Stimulated activated CD4-positive, alpha-beta T cell treated with anti-CD3 and anti-CD28 coated beads, Interleukin-15, amount 100 ng/mL, for 24 hours (primary cell): ENCODE data around the gene APEX1.
A peak's percentile ranks its signal among the peaks of the same experiment; 100 is the strongest.
"Not testable (repeated sequence)": the region's sequence is repeated elsewhere in the genome, so short reads cannot be mapped to it uniquely, and the experiment has no call there.

Experiments
- DNase-seq: peaks from one replicate; pipeline ENCODE4 v3.0.0-alpha.2; 2020

The APEX1 gene

DNA sequence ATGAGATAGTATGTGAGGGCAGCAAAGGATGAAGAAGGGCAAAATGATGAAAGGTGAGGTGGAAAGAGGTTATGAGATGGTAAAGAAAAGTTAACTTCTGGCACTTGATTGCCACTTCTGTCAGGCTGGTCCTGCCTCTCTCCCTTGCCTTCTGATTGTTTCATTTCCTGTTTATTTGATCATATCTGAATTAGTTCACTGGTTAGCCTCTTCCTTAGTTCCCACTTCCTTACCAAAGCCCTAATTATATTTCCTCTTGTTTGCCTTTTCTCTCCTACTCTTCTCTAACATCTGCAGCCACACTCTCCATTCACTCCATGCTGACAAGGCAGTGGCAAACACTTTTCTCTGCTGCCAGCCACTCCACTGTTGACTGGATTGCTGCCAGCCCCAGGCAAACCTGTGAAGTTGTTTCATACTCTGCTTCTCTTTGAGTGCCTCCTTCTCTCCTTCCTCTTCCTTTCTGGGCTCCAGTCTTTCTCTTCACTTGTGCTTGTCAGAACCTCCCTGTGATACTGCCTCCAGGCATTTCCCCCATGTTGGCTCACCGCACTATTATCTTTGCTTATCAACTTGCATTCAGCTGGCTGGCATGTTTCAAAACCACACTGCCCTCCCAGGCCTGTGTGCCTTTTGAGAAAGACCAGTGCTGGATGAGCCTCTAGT is 22.3 kb downstream of the APEX1 start:
- no peak for DNase-seq

DNA sequence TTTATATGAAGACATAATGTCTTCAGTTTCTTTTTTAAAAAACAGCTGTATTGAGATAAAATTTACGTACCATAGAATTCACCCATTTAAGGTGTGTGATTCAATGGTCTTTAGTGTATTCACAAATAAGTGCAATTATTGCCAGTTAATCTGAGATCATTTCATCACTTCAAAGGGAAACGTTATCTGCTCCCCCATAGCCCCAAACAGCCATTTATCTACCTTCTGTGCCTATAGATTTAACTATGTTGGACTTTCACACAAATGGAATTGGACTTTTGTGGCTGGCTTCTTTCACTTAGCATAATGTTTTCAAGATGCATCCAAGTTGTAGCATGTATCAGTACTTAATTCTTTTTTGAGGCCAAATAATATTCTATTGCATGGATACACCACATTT is 23.9 kb downstream of the APEX1 start:
- DNase-seq = no peak

DNA sequence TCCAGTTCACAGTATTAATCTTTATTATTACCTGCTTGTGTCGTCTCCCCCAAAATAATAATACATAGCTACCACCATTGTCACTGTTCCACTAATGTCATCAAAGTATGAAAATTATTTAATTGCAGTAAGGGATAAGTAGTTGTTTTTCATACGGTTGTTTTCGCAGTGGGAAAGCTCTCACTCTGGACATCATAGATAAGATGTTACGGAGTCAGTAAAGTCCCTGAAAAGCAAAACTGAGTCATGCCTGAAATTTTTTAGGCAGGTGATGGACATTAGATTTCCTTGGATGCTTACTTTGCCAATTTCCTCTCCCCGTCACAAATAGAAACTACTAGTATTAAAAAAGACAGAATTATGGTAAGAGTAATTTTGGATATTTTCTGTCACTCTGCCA is 27.4 kb downstream of the APEX1 start:
- DNase-seq = no peak

DNA sequence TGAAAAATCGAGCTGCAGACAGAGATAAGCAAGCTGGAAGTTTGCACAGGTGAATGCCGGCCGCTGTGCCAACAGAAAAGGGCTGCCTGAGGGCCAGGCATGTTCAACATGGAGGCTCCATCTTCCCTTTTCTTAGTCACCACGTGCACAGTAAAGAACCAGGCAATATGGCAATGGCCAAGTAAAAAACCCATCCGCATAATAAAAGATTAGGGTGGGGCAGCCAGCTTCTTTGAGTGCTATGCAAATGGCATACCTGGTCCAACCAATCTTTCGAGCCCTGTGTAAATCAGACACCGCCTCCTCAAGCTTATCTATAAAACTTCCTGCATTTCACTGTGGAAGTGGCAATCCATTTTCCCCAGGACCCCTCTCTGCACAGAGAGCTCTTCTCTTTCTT is 30.9 kb downstream of the APEX1 start:
- no peak for DNase-seq

DNA sequence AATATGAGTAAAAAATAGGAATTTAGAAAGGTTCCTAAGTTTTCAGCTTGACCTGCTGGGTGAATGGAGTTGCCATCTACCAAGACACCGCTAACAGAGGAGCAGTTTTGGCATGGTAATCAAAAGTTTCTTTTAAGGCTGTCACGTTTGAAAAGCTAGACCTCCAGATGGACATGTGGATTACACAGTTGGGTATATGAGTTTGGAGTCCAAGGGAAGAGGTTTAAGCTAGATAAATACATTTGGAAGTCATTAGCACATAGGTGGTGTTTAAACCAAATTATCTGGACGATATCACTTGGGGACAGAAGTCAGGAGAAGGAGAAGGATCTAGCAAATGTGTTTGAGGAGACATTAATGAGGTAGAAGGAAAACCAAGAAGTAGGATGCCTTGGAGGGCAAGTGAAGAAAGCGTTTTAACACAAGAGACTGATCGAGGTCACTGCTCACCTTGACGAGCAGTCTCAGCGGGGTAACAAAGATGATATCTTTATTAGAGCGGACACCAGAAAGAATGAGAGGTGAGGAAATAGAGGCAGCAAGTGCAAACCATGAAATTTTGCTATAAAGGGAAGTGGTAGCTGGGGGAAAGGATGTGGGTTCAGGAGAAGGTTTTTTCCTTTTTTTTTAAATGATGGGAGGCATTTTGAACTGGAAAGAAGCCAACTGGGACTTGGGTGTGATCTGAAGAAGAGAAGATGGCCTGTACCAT is 31.8 kb downstream of the APEX1 start:
- DNase-seq = no peak

DNA sequence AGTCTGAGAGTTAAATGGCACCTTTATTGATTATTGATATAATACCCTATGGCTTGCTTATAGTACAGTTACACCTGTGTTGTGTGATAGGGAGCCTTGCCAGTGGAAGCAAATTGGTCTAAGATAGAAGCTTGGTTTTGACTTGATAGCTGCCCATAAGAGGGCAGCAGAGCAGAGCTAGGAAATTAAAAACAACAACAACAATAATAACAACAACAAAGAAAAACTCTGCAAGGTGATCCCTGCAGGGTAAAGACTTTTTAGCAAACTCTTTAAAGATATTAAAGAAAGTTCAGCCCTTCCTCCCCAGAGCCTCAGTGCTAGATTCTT is 32.3 kb downstream of the APEX1 start:
- DNase-seq = no peak

DNA sequence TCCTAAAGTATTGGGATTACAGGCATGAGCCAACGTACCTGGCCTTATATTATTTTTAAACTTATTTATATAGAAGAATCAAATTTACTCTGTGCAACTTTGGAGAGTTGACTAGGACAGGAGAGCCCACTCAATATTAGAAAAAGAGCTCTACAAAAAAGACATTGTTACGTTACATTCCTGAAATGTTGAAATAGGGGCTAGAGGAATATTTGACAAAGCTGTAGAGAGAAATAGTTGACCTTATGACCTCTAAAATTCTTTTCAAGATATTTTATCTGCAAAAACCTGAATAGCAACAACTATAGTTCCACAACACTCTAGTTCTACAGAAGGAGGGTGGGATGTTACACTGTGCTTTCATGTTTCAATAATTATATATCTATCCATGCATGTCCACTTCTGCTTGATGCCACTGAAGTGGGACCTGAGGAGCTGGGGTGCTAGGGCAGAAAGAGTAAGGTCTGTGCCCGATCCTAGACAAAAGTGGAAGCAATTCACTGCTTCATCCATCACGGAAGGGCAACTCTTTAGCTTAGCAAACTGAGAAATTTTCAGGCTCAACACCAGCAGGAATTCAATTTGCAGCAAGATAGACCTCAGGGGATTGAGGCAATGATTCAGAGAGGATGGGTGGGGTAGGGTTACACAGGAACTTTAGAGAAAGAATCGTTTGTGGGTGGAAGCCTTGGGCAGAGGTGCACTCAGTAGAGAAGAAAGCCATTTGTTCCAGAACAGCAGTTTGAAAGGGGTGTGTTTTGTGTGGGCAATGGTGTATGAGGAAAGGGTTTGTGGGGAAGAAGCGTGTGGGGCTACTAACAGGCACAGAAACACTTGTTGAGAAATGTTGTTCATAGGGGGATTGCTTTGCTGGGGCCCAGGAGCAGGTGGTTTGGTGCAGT is 34.3 kb downstream of the APEX1 start:
- no peak for DNase-seq

DNA sequence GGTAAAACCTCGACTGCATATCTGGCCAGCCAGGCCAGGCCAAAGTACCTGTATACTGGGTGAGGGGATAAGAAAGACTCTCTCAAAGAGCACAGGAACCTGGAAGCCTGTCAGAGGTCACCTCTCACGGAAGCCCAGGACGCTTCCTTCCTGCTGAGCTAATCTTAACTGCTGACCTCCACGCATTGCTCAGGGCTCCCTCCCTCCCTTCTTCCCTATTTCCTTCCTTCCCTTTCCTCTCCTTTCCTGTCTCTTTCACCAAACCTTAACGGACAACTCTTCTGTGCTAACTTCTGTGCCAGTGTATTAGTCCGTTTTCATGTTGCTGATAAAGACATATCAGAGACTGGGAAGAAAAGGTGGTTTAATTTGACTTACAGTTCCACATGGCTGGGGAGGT is 35.5 kb downstream of the APEX1 start:
- no peak for DNase-seq

DNA sequence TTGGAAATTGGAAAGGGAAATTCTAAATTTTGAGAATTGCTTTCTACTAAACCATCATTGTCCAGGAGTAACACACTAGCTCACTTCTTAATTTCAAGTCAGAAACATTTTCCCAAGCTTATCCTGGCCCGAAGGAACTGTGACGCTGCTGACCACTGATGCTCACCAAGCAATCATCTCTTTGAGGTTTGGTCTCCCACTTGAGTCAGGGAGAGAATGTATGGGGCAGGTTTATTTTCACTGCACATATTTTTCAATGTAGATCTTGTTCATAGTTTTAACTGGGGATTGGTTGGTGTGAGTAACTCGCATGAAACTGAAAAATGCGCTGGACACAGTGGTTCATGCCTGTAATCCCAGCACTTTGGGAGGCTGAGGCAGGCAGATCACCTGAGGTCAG is 37.5 kb downstream of the APEX1 start:
- DNase-seq = no peak

DNA sequence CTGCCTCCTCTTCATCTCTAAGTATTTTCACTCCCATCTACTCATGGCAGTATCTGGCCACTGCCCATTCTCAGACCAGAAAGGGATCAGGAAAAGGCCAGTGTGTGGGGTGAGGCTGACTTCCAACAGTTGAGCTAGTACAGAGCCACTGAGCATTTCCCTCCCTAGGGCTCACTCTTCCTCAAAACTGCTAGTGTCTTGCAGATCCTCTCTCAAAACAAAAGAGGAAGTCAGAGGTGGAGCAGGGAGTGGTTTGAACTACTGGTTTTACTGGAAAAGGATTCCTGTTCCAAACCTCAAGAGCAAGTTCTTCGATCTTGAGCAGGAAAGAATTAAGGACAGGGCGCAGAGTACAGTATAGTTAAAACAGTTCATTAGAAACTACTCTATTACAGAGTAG is 38.6 kb downstream of the APEX1 start:
- DNase-seq = no peak

DNA sequence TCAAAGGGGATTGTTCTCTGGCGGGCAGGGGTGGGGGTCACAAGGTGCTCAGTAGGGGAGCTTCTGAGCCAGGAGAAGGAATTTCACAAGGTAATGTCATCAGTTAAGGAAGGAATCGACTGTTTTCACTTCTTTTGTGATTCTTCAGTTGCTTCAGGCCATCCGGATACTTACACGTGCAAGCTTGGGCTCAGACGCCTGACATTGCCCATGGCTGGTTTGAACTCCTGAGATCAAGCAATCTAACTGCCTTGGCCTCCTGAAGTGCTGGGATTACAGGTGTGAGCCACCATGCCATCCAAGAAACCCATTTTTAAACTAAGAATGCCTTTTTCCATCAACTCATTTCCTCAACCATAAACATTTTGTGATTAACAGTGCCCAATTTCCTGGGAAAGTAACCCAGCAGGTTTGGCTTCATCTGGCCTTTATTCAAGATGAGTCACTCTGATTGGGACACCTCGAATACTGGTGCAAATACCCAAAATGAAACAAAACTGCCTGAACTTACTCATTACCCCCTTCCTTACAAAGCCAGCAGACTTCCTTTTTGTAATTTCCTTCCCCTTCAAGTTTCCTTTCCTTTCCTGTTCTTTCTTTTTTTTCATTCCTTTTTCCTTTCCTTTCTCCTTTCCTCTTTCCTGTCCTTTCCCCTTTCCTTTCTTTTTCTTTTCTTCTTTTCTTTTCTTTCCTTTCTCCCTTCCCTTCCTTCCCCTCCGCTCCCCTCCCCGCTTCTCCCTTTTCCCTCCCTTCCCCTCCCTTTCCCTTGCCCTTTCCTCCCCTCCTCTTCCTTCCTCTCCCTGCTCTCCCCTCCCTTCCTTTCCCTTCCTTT is 40.1 kb downstream of the APEX1 start:
- DNase-seq = peak; percentile 18

DNA sequence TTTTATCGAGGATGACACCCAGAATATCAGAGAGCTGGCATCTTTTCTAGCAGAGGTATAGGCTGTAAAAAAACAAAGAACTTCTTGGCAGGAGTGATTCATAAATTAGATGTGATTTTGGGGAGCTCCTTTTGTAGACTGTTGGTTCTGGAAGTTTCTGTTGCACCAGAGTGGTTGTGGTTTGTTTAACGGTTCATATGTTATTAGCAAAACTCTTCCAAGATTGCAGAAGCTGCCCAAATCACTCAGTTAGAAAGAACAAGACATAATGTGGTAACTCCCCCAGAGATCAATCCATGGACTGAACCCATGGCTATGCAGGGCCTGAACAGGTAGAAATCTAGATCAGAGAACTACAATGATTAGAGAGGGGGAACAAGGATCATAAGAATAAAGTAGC is 43.6 kb downstream of the APEX1 start:
- DNase-seq = no peak

DNA sequence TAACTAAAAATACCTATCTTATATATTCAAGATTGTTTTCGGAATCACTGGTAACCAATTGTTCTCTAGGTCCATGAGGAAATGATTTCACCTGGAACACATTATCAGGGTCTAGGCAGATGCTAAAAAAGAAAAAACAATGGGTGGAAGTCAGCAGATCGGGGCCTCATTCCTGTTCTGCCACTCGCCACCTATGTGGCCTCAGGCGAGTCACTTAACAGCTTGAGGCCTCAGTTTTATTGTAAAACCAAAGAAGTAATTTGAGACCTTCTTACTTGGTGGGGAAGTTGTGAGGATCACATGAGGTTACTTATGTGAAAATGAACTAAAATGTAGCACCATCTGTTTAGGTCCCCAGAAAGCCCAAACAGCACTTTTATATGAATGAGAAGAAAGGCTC is 44.1 kb downstream of the APEX1 start:
- no peak for DNase-seq

DNA sequence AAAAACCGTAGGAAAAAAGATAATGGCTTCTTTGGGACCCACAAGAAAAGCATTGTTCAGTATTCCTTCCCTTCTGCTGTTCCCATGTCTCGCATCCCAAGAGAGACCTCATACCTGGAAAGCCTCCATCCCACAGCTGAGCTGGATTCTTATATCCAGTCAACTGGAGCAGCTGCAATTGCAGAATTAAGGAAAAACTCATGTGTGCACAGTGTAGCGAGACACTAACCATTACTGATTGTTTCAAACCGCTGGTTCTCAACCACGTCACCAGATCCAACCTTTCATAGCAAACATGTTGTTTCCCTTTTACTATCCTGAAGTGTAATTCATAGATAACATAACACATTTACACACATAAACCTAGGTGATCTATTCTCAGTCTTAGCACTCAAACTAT is 44.9 kb downstream of the APEX1 start:
- no peak for DNase-seq

DNA sequence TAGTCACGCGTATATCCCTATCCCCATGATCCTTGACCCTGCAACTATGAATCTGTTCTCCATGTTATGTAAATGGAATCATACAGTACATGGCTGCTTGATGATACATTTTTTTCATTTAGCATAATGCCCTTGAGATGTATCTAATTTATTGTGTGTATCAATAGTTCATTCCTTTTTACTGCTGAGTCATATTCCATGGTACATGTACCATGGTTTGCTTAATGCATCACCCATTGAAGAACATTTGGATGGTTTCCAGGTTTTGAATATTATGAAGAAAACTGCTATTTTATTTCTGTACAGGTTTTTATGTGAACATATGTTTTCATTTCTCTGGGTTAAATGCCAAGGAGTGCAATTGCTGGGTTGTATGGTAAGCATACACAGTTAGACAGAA is 46.3 kb downstream of the APEX1 start:
- no peak for DNase-seq

DNA sequence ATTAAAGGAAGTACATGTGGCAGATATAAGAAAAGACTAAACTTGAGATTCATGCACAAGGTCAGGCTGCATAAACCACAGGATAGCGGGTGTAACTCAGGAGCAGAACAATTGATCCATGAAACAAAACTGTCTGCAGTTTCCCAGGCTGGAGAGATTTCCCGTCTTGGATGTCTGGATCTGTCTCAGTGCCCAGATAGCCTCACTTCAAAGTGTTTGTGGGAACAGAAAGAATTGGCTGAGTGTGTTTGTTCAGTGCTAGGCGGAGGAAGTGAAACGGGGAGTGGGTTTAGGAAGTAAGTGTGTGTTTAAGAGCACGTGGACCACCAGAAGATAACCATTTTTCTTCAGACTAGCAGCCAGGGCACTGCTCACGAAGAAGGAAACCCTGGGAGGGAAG is 48.9 kb downstream of the APEX1 start:
- DNase-seq = no peak

DNA sequence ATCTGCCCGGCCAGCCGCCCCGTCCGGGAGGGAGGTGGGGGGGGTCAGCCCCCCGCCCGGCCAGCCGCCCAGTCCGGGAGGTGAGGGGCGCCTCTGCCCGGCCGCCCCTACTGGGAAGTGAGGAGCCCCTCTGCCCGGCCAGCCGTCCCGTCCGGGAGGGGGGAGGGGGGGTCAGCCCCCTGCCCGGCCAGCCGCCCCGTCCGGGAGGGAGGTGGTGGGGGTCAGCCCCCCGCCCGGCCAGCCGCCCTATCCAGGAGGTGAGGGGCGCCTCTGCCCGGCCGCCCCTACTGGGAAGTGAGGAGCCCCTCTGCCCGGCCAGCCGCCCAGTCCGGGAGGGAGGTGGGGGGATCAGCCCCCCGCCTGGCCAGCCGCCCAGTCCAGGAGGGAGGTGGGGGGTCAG is 51.2 kb downstream of the APEX1 start:
- not testable (repeated sequence) for DNase-seq

DNA sequence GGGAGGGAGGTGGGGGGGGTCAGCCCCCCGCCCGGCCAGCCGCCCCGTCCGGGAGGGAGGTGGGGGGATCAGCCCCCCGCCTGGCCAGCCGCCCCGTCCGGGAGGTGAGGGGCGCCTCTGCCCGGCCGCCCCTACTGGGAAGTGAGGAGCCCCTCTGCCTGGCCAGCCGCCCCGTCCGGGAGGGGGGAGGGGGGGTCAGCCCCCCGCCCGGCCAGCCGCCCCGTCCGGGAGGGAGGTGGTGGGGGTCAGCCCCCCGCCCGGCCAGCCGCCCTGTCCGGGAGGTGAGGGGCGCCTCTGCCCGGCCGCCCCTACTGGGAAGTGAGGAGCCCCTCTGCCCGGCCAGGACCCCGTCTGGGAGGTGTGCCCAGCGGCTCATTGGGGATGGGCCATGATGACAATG is 51.7 kb downstream of the APEX1 start:
- not testable (repeated sequence) for DNase-seq
